Smooth muscle cell (in vitro differentiated cells): Measurements from ENCODE around the gene FIGNL2. TPM values are rescaled to one million over a fixed set of nuclear protein-coding genes. Genes with fewer than 3 reads are reported as not detected.

Source experiments
- DNase-seq: peaks from one replicate; lab custom pipeline; 2025; ENCODE audit not compliant: unreplicated experiment; lab: John Stamatoyannopoulos, UW
- H2AFZ ChIP-seq: fragments of 200-600 bp; sonication (generic); 2 replicates; pipeline ENCODE4 v1.6.0; 2016; ENCODE audit warnings: antibody characterized with exemption, low read depth, mild to moderate bottlenecking
- H3F3A ChIP-seq: fragments of 200-600 bp; sonication (generic); 2 replicates; pipeline ENCODE4 v1.6.0; 2017; ENCODE audit warnings: antibody characterized with exemption, low read depth
- H3K27ac ChIP-seq: fragments of 200-600 bp; sonication (generic); 2 replicates; pipeline ENCODE4 v1.5.1; 2016; ENCODE audit warnings: low read depth, mild to moderate bottlenecking
- H3K27me3 ChIP-seq: fragments of 200-600 bp; sonication (generic); 2 replicates; pipeline ENCODE4 v1.6.1; 2016; ENCODE audit warnings: low read depth, mild to moderate bottlenecking
- H3K36me3 ChIP-seq: fragments of 200-600 bp; sonication (generic); 2 replicates; pipeline ENCODE4 v1.5.1; 2016; ENCODE audit warnings: low read depth
- H3K4me1 ChIP-seq: fragments of 200-600 bp; sonication (generic); 2 replicates; pipeline ENCODE4 v1.5.1; 2016; ENCODE audit warnings: low read depth
- H3K4me2 ChIP-seq: fragments of 200-600 bp; sonication (generic); 2 replicates; pipeline ENCODE4 v1.6.0; 2016; ENCODE audit warnings: mild to moderate bottlenecking
- H3K4me3 ChIP-seq: fragments of 200-600 bp; sonication (generic); 2 replicates; pipeline ENCODE4 v1.5.1; 2016; ENCODE audit warnings: mild to moderate bottlenecking
- H3K79me2 ChIP-seq: fragments of 200-600 bp; sonication (generic); 2 replicates; pipeline ENCODE4 v1.6.0; 2016; ENCODE audit warnings: low read depth, mild to moderate bottlenecking
- H3K9ac ChIP-seq: fragments of 200-600 bp; sonication (generic); 2 replicates; pipeline ENCODE4 v1.6.0; 2016; ENCODE audit warnings: low read depth
- H3K9me3 ChIP-seq: fragments of 200-600 bp; sonication (generic); replicated peaks from 2 replicates; pipeline ENCODE4 v1.5.1; 2016; ENCODE audit warnings: low read depth
- H4K20me1 ChIP-seq: fragments of 200-600 bp; sonication (generic); 2 replicates; pipeline ENCODE4 v1.6.0; 2016; ENCODE audit warnings: low read depth
- WGBS: methylation state at CpG from one replicate; pipeline ENCODE4 v1.1.7; 2016; ENCODE audit warnings: low lambda C conversion rate; 5-methylcytosine and 5-hydroxymethylcytosine counted together
- polyA plus RNA-seq: library from polyadenylated mRNA; unstranded; fragments of >200 nt; fragmentation: Nextera tagmentation; extraction: Ambion mirVana; gene quantifications from 2 replicates; pipeline ENCODE4 v1.2.1, GENCODE V29; 2016
- total RNA-seq: library from RNA; depleted of rRNA; stranded (reverse); fragments of >200 nt; gene quantifications from 2 replicates; pipeline ENCODE4 v1.2.3, GENCODE V29; 2014
- TF ChIP-seq, protein P1 (sequence below): fragments of 200-600 bp; sonication (generic); IDR thresholded peaks from 2 replicates; pipeline ENCODE4 v1.5.1; 2017; ENCODE audit warnings: borderline replicate concordance, mild to moderate bottlenecking, antibody characterized with exemption; ENCODE audit not compliant: insufficient read depth, poor library complexity, severe bottlenecking

Gene FIGNL2
- total and polyA plus RNA-seq, 2 experiments from 2014 or later: 1.1 to 2.7 TPM

DNA sequence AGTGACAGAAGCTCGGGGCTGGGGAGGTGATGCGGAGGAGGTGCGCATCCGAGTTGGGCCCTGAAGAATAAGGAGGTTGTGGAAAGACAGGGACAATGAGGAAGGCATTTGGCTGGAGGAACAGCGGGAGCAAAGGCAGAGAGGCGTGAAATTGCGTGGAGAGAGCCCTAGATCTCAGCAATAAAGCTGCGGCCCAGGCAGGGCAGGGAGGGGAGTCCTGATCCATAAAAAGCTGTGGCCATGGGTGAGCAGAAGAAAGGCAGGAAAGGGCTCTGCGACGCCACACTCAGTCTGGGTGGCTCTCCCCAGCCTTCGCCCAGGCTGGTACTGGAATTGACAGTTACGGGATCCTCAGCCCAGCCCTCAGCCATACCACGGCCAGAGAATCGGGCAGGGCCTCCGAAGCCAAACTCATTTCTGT lies 2.2 kb downstream of the FIGNL2 start:
- WGBS: 75% methylated on average over 15 of the region's 15 CpGs
- H3K27me3 ChIP-seq: no peaks in the 10 kb centered on the region
- H3K27ac ChIP-seq: no peak overlapping the region

DNA sequence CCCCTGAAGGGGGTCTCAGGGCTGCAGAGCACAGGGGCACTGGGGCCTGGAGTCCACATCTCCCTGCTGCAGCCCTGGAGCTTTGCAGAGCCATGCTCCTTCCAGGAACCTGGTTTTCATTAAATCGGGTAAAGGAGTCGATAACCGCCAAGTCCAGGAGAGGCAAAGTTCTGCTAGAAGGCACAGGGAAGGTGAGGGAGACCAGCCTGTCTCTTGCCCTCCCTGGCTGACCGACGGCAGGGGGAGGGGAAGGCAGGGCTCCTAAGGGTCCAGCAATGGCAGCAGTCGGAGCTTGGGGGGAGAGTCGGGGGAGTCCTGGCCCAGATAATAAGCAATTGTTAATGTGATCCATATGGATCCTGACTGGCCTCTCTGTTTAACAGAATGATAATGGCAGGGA lies 3.0 kb downstream of the FIGNL2 start:
- no peak overlapping the region for H3K4me2 ChIP-seq
- TF ChIP-seq, protein P1, sequence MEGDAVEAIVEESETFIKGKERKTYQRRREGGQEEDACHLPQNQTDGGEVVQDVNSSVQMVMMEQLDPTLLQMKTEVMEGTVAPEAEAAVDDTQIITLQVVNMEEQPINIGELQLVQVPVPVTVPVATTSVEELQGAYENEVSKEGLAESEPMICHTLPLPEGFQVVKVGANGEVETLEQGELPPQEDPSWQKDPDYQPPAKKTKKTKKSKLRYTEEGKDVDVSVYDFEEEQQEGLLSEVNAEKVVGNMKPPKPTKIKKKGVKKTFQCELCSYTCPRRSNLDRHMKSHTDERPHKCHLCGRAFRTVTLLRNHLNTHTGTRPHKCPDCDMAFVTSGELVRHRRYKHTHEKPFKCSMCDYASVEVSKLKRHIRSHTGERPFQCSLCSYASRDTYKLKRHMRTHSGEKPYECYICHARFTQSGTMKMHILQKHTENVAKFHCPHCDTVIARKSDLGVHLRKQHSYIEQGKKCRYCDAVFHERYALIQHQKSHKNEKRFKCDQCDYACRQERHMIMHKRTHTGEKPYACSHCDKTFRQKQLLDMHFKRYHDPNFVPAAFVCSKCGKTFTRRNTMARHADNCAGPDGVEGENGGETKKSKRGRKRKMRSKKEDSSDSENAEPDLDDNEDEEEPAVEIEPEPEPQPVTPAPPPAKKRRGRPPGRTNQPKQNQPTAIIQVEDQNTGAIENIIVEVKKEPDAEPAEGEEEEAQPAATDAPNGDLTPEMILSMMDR: no peak
- WGBS: 76% methylated on average over 7 of the region's 7 CpGs
- peaks cover 28% of the 10 kb centered on the region for H3K79me2 ChIP-seq
- peaks cover 46% of the 10 kb centered on the region for H4K20me1 ChIP-seq
- H3K9ac ChIP-seq: no peak overlapping the region
- H3K36me3 ChIP-seq: no peaks in the 10 kb centered on the region
- no peak overlapping the region for H3K4me3 ChIP-seq
- DNase-seq: no peak
- no peak overlapping the region for H3K27ac ChIP-seq
- H3K9me3 ChIP-seq: no peaks in the 10 kb centered on the region
- peaks cover 33% of the 10 kb centered on the region for H3K4me1 ChIP-seq
- H3K27me3 ChIP-seq: no peaks in the 10 kb centered on the region
- no peaks in the 10 kb centered on the region for H3F3A ChIP-seq
- no peak overlapping the region for H2AFZ ChIP-seq

More for the DNA sequence above, 2.2 kb downstream of the FIGNL2 start:
- H3K79me2 ChIP-seq: peaks cover 28% of the 10 kb centered on the region
- no peak for DNase-seq
- no peaks in the 10 kb centered on the region for H3K9me3 ChIP-seq
- H3K9ac ChIP-seq: no peak overlapping the region
- no peak overlapping the region for H2AFZ ChIP-seq
- TF ChIP-seq, protein P1: no peak
- H3K36me3 ChIP-seq: no peaks in the 10 kb centered on the region
- peak overlapping the region; percentile 79 for H3K4me3 ChIP-seq
- peak overlapping the region; percentile 100 for H3K4me2 ChIP-seq
- peaks cover 25% of the 10 kb centered on the region for H3K4me1 ChIP-seq
- peaks cover 38% of the 10 kb centered on the region for H4K20me1 ChIP-seq
- H3F3A ChIP-seq: no peaks in the 10 kb centered on the region

DNA sequence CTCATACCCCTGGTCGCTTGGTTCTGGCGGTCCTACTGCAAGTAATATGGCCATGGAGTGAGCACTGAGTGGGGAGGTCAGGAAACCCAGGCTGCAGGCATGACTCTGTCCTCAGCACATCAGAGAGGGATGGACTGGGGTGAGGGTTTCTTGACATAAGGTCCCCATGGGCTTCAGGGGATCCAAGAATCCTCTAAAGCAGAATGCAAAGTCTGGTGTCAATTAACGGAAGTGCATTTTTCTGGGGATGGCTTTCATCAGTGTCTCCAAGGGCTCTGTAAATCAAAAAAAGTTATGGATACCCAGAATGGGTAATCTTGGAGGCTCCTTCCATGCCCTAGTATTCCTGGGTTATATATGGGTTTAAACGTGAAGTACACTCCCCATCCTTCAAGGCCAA lies 3.7 kb downstream of the FIGNL2 start:
- no peak for DNase-seq
- TF ChIP-seq, protein P1: no peak
- whole genome bisulfite sequencing: 97% methylated on average over 4 of the region's 4 CpGs
- no peak overlapping the region for H3K27ac ChIP-seq
- H3K9ac ChIP-seq: no peak overlapping the region
- H3K79me2 ChIP-seq: peaks cover 28% of the 10 kb centered on the region
- no peak overlapping the region for H3K4me3 ChIP-seq
- no peaks in the 10 kb centered on the region for H3K36me3 ChIP-seq
- no peaks in the 10 kb centered on the region for H3K9me3 ChIP-seq
- no peak overlapping the region for H2AFZ ChIP-seq
- no peak overlapping the region for H3K4me2 ChIP-seq
- H3K27me3 ChIP-seq: no peaks in the 10 kb centered on the region
- peaks cover 38% of the 10 kb centered on the region for H3K4me1 ChIP-seq
- peaks cover 52% of the 10 kb centered on the region for H4K20me1 ChIP-seq
- no peaks in the 10 kb centered on the region for H3F3A ChIP-seq

DNA sequence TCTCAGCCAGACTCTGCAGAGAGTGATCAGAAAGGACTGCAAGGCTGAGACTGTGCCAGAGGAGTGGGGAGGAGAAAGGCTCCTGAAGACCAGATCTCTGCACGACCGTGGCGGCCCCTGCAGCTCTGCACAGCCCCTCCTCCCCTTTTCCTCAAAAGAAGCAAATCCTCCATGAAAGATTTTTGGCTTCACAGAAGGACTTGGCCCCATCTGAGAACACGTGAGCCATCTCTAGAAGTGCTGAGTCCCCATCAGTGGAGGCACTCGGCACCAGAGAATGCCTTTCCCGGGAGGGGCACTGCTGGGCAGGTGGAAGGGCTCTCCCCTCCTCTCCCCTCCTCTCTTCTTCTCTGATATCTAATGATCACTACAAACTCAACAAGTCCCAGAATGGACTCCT lies 6.8 kb downstream of the FIGNL2 start:
- no peak overlapping the region for H2AFZ ChIP-seq
- no peak overlapping the region for H3K4me3 ChIP-seq
- no peak overlapping the region for H3K4me2 ChIP-seq
- TF ChIP-seq, protein P1: no peak
- no peaks in the 10 kb centered on the region for H3K9me3 ChIP-seq
- H3K79me2 ChIP-seq: peaks cover 28% of the 10 kb centered on the region
- 61% methylated on average over 6 of the region's 6 CpGs for WGBS
- DNase-seq: no peak
- peaks cover 79% of the 10 kb centered on the region for H4K20me1 ChIP-seq
- H3K27ac ChIP-seq: no peak overlapping the region
- H3K27me3 ChIP-seq: no peaks in the 10 kb centered on the region
- H3K4me1 ChIP-seq: peaks cover 68% of the 10 kb centered on the region
- no peak overlapping the region for H3K9ac ChIP-seq
- no peaks in the 10 kb centered on the region for H3K36me3 ChIP-seq
- H3F3A ChIP-seq: no peaks in the 10 kb centered on the region
